GM12878 (cell line): Measurements from ENCODE around the gene WDHD1. TPM values are rescaled to one million over a fixed set of nuclear protein-coding genes. Genes with fewer than 3 reads are reported as not detected.

Experiments used
- ATAC-seq: fragments of 200-7000 bp; cut with Tn5 transposase; 3 replicates; pipeline ENCODE4 v1.9.1; 2020; ENCODE audit warnings: mild to moderate bottlenecking, moderate library complexity
- BruUV-seq: library from RNA; stranded (reverse); fragments of 400-500 nt; replicated peaks from 2 replicates; lab custom pipeline; 2021; lab: Mats Ljungman, UMichigan
- CTCF ChIA-PET: fragments of 300-600 bp; sonication (Branson Sonifier 250); formaldehyde crosslinking; extraction: SDS; loops from one replicate; lab custom pipeline; 2021; ENCODE audit warnings: inconsistent platforms; lab: Yijun Ruan, JAX
- POLR2A ChIA-PET: fragments of 350-600 bp; formaldehyde crosslinking; extraction: SDS; loops from one replicate; lab custom pipeline; 2021; ENCODE audit warnings: inconsistent platforms; lab: Charles Lee
- RAD21 ChIA-PET: fragments of 300-600 bp; sonication (Branson Sonifier 250); formaldehyde crosslinking; loops from one replicate; lab custom pipeline; 2023; ENCODE audit warnings: antibody characterized with exemption; ENCODE audit not compliant: unreplicated experiment; lab: Charles Lee
- SMC1A ChIA-PET: fragments of 300-600 bp; sonication (Branson Sonifier 250); formaldehyde crosslinking; loops from one replicate; lab custom pipeline; 2023; ENCODE audit not compliant: unreplicated experiment, uncharacterized antibody; lab: Charles Lee
- DNase-seq: peaks from one replicate; pipeline ENCODE4 v3.0.0-alpha.2; 2011; ENCODE audit warnings: low read depth, low spot score
- FAIRE-seq: peaks from 3 replicates; lab custom pipeline; 2011; peaks lifted over from hg19 to GRCh38; lab: Jason Lieb, UNC
- H2AFZ ChIP-seq: 2 replicates; pipeline ENCODE4 v1.6.0; 2011; ENCODE audit warnings: low read depth, low read length, control low read depth; ENCODE audit not compliant: control insufficient read depth
- H3K27ac ChIP-seq: 2 replicates; pipeline ENCODE4 v1.5.1; 2011; ENCODE audit warnings: control low read depth; ENCODE audit not compliant: control insufficient read depth, insufficient read depth
- H3K27me3 ChIP-seq, 2 experiments: replicated peaks in 1 of 2; 2 replicates each; pipeline versions ENCODE4 v1.6.0 to v1.6.1; 2011; ENCODE audit warnings: low read length in 1 of 2; ENCODE audit not compliant: control insufficient read depth in 2 of 2, insufficient read depth in 2 of 2
- H3K36me3 ChIP-seq, 2 experiments: 2 replicates each; pipeline ENCODE4 v1.5.1; 2011; ENCODE audit warnings: low read length in 1 of 2; ENCODE audit not compliant: control insufficient read depth in 2 of 2, insufficient read depth in 2 of 2
- H3K4me1 ChIP-seq: 2 replicates; pipeline ENCODE4 v1.6.1; 2011; ENCODE audit warnings: mild to moderate bottlenecking, low read length, moderate library complexity, mixed read lengths; ENCODE audit not compliant: control insufficient read depth, insufficient read depth
- H3K4me2 ChIP-seq: 2 replicates; pipeline ENCODE4 v1.6.0; 2011; ENCODE audit warnings: control low read depth; ENCODE audit not compliant: control insufficient read depth, insufficient read depth
- H3K4me3 ChIP-seq: fragments of 200-600 bp; sonication (generic); 2 replicates; pipeline ENCODE4 v1.5.1; 2016
- H3K79me2 ChIP-seq: 2 replicates; pipeline ENCODE4 v1.6.0; 2011; ENCODE audit warnings: low read length; ENCODE audit not compliant: control insufficient read depth, insufficient read depth
- H3K9ac ChIP-seq: 2 replicates; pipeline ENCODE4 v1.8.0; 2011; ENCODE audit warnings: low read length, control low read depth, mixed read lengths; ENCODE audit not compliant: control insufficient read depth, insufficient read depth
- H3K9me3 ChIP-seq: replicated peaks from 3 replicates; pipeline ENCODE4 v1.5.1; 2011; ENCODE audit warnings: mild to moderate bottlenecking, low read length; ENCODE audit not compliant: control insufficient read depth, insufficient read depth
- H4K20me1 ChIP-seq: 2 replicates; pipeline ENCODE4 v1.6.0; 2011; ENCODE audit not compliant: control insufficient read depth, insufficient read depth
- MTA2 ChIP-seq: fragments of 450-650 bp; IDR thresholded peaks from 2 replicates; pipeline ENCODE4 v1.6.1; 2016; ENCODE audit warnings: low read depth, mild to moderate bottlenecking, moderate library complexity
- NRF1 ChIP-seq: conservative IDR thresholded peaks from 2 replicates; pipeline ENCODE4 v1.6.1; 2011; ENCODE audit warnings: mild to moderate bottlenecking, low read depth, low read length, improper control_type of control experiment
- POLR2AphosphoS5 ChIP-seq: IDR thresholded peaks from 2 replicates; pipeline ENCODE4 v1.6.1; 2011; ENCODE audit warnings: mild to moderate bottlenecking, low read length, inconsistent platforms
- POU2F2 ChIP-seq: IDR thresholded peaks from 3 replicates; pipeline ENCODE4 v1.6.1; 2011; ENCODE audit warnings: low read depth, mild to moderate bottlenecking, low read length, borderline replicate concordance
- TCF12 ChIP-seq: IDR thresholded peaks from 2 replicates; pipeline ENCODE4 v1.6.1; 2011; ENCODE audit warnings: low read depth, mild to moderate bottlenecking, low read length
- WGBS: methylation state at CpG from one replicate; pipeline ENCODE4 v1.1.6; 2016; ENCODE audit warnings: low lambda C conversion rate; ENCODE audit not compliant: insufficient replicate concordance, insufficient coverage; ENCODE audit errors: missing lambda C conversion rate; 5-methylcytosine and 5-hydroxymethylcytosine counted together
- in situ Hi-C: fragments of 300-500 bp; cut with MboI; formaldehyde crosslinking; loops from 9 replicates; pipeline ENCODE4 v1.14.3; 2018; ENCODE audit warnings: mixed read lengths
- intact Hi-C: fragments of 100-400 bp; cut with micrococcal nuclease; formaldehyde crosslinking; loops from one replicate; pipeline ENCODE4 v1.14.2; 2022; ENCODE audit not compliant: unreplicated experiment
- polyA plus RNA-seq, 11 experiments: library from polyadenylated mRNA; depleted of rRNA in 4 of 11; unstranded in 6 of 11; stranded (reverse) in 5 of 11; fragments of >200 nt; fragmentation: Nextera tagmentation in 4 of 11; fragmentation: Illumina TruSeq in 1 of 11; extraction: Ambion mirVana in 4 of 11; extraction: Trizol in 1 of 11; gene quantifications; 1 replicate in 1 of 11; 2 replicates in 10 of 11; pipeline versions ENCODE4 v1.2.1 to v1.2.3, GENCODE V29; 2011 to 2016; ENCODE audit warnings: inconsistent platforms in 2 of 11, missing spikeins in 2 of 11, low read depth in 1 of 11
- total RNA-seq, 4 experiments: library from RNA; depleted of rRNA in 3 of 4; stranded (reverse); fragments of >200 nt in 3 of 4; fragmentation: Illumina TruSeq in 1 of 4; extraction: Trizol in 1 of 4; gene quantifications; 2 replicates each; pipeline versions ENCODE4 v1.2.1 to v1.2.3, GENCODE V29; 2013 to 2021
- TF ChIP-seq, protein P1 (sequence below): IDR thresholded peaks from 2 replicates; pipeline ENCODE4 v1.6.1; 2011; ENCODE audit warnings: borderline replicate concordance, low read depth, mild to moderate bottlenecking, moderate library complexity, low read length; ENCODE audit not compliant: insufficient read depth, poor library complexity, severe bottlenecking
- TF ChIP-seq, protein P2 (sequence below): fragments of 150-350 bp; IDR thresholded peaks from 2 replicates; pipeline ENCODE4 v1.6.1; 2016; ENCODE audit warnings: low read depth, low read length
- TF ChIP-seq, protein P3 (sequence below): fragments of 450-650 bp; IDR thresholded peaks from 2 replicates; pipeline ENCODE4 v1.6.1; 2018; ENCODE audit warnings: mild to moderate bottlenecking, low read depth, moderate library complexity; ENCODE audit not compliant: partially characterized antibody

WDHD1 gene
- total and polyA plus RNA-seq, 10 of the 15 experiments (the other 5 are each of a cell fraction or from before 2014, with no cell fraction given) = 11.3 to 50.5 (median 32.6) TPM

DNA sequence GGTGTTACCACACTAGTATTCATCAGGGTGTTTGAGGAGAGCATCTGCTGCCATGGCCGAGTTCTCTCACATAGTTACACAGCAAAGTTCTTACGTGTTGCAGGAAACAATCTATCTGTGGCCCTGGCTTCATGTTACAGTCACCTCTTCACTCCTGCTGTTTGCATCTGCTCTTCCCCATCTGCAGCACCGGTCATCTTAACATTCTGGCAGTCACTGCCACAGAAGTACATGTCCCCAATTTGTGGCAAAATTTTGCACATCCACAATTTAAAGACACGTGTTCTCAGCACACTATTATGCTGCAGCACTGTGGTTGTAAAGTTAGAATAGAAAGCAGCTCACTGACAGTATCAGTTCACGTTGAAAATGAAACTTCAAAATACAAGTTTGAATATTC is 47.8 kb upstream of the WDHD1 start (continued):
- TF ChIP-seq, protein P1, sequence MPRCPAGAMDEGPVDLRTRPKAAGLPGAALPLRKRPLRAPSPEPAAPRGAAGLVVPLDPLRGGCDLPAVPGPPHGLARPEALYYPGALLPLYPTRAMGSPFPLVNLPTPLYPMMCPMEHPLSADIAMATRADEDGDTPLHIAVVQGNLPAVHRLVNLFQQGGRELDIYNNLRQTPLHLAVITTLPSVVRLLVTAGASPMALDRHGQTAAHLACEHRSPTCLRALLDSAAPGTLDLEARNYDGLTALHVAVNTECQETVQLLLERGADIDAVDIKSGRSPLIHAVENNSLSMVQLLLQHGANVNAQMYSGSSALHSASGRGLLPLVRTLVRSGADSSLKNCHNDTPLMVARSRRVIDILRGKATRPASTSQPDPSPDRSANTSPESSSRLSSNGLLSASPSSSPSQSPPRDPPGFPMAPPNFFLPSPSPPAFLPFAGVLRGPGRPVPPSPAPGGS = no peak
- no peak for TF ChIP-seq TCF12
- TF ChIP-seq, protein P2, sequence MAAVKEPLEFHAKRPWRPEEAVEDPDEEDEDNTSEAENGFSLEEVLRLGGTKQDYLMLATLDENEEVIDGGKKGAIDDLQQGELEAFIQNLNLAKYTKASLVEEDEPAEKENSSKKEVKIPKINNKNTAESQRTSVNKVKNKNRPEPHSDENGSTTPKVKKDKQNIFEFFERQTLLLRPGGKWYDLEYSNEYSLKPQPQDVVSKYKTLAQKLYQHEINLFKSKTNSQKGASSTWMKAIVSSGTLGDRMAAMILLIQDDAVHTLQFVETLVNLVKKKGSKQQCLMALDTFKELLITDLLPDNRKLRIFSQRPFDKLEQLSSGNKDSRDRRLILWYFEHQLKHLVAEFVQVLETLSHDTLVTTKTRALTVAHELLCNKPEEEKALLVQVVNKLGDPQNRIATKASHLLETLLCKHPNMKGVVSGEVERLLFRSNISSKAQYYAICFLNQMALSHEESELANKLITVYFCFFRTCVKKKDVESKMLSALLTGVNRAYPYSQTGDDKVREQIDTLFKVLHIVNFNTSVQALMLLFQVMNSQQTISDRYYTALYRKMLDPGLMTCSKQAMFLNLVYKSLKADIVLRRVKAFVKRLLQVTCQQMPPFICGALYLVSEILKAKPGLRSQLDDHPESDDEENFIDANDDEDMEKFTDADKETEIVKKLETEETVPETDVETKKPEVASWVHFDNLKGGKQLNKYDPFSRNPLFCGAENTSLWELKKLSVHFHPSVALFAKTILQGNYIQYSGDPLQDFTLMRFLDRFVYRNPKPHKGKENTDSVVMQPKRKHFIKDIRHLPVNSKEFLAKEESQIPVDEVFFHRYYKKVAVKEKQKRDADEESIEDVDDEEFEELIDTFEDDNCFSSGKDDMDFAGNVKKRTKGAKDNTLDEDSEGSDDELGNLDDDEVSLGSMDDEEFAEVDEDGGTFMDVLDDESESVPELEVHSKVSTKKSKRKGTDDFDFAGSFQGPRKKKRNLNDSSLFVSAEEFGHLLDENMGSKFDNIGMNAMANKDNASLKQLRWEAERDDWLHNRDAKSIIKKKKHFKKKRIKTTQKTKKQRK = no peak
- no peak for TF ChIP-seq NRF1

DNA sequence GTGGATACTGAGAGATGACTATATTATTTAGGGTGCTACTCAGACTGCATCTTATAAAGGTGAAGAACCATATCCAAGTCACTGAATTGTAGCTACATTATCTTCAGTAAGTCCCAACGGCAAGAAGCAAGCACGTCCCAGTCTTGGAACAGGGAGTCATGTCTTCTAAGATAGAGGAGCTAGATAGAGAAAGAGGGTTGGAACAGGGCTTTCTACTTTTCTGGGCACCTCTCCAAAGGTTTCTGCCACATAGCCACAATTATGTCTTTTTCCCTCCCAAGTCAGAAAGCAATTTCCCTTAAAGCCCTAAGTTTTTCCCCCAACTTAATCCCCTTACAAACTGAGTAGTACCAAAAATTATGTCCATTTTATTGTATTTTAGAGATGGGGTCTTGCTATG is 47.0 kb upstream of the WDHD1 start:
- ATAC-seq (no peak), DNase-seq (no peak), FAIRE-seq (no peak)
- in situ Hi-C loops (no loop called here), intact Hi-C loops (loop anchor here (2.0 kb wide), 1 partner anchor 25 kb away; no protein-coding TSS in a partner anchor)
- Histone ChIP-seq H3K4me2 (peak overlapping the region; percentile 79), H2AFZ (no peak overlapping the region), H3K79me2 (no peaks in the 10 kb centered on the region), H3K36me3 (no peaks in the 10 kb centered on the region), H3K4me3 (peak overlapping the region; percentile 4; the same call in 1 of the 2 replicates), H3K9ac (peak overlapping the region; percentile 14), H3K9me3 (no peaks in the 10 kb centered on the region), H3K4me1 (peaks cover 58% of the 10 kb centered on the region), H3K27ac (peak overlapping the region; percentile 83), H4K20me1 (no peaks in the 10 kb centered on the region), H3K27me3 (no peaks in the 10 kb centered on the region)
- POLR2A ChIA-PET = no interaction called here
- 95% methylated on average over 2 of the region's 2 CpGs for WGBS
- RAD21 ChIA-PET = interaction anchor here (1.1 to 3.5 kb wide), 3 partner anchors 22 to 43 kb away, joined by 5 to 14 read pairs (median 10); partner anchors contain the start of gene MAPK1IP1L
- no TSS peak for BruUV-seq
- CTCF ChIA-PET = interaction anchor here (0.6 to 1.0 kb wide), 2 partner anchors 21 to 23 kb away, joined by 3 read pairs; partner anchors contain the start of gene MAPK1IP1L
- SMC1A ChIA-PET = interaction anchor here (0.6 to 7.0 kb wide), 6 partner anchors 8 to 86 kb away, joined by 4 to 98 read pairs (median 8); partner anchors contain the start of gene MAPK1IP1L
- TF ChIP-seq POU2F2 (no peak), POLR2AphosphoS5 (no peak), MTA2 (no peak)
- TF ChIP-seq, protein P3, sequence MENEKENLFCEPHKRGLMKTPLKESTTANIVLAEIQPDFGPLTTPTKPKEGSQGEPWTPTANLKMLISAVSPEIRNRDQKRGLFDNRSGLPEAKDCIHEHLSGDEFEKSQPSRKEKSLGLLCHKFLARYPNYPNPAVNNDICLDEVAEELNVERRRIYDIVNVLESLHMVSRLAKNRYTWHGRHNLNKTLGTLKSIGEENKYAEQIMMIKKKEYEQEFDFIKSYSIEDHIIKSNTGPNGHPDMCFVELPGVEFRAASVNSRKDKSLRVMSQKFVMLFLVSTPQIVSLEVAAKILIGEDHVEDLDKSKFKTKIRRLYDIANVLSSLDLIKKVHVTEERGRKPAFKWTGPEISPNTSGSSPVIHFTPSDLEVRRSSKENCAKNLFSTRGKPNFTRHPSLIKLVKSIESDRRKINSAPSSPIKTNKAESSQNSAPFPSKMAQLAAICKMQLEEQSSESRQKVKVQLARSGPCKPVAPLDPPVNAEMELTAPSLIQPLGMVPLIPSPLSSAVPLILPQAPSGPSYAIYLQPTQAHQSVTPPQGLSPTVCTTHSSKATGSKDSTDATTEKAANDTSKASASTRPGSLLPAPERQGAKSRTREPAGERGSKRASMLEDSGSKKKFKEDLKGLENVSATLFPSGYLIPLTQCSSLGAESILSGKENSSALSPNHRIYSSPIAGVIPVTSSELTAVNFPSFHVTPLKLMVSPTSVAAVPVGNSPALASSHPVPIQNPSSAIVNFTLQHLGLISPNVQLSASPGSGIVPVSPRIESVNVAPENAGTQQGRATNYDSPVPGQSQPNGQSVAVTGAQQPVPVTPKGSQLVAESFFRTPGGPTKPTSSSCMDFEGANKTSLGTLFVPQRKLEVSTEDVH = no peak
